ENCODE data around the gene TMEM255B. TPM values are rescaled to one million over a fixed set of nuclear protein-coding genes. Genes with fewer than 3 reads are reported as not detected.

The TMEM255B gene
- total RNA-seq, 2 experiments from 2014 or later: 1.0 to 1.2 TPM

DNA sequence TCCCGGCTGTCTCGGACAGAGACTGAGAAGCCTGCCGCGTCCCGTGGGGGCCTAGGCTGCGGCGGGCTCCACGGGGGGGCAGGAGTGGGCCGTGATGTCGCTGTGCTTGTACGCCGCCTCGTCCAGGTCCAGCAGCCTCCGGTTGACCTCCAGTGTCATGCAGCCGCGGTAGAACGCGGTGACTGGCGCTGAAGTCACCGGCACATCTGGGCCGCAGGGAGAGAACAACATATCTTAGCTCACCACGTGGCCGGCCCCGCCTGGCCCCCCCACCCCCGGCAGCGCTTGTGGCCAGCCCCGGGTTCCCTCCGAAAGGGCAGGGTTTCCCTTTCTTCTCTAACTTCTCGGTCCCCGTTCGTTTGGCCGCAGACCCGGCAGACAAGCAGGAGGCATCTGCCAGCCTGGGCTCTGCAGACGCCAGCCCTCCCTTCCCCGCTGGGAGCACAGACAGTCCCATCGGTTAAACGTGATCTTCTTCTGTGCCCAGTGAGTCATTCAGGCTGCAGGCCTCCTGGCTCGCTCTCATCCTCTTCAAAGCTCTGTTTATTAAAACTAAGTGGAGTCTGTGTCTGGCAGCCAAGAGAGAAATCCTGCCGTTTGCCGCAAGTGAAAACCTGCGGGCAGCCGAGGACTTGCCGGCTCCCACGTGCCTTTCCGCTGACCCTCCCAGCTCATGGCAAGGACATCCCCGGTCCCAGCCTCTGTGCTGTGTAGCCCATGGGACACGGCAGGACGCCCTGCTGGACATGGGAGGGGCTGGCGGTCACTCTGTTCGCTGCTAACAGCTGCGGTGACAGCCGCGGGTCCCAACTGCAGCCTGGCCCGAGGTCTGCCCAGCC is 62.0 kb downstream of the TMEM255B start:
- no peak for DNase-seq
- Mint-ChIP-seq H3K4me1 (ENCODE audit: low read depth) (peaks cover 15% of the 10 kb centered on the region), H3K36me3 (ENCODE audit: low read depth) (peaks cover 9% of the 10 kb centered on the region), H3K4me3 (no peak overlapping the region), H3K27me3 (no peaks in the 10 kb centered on the region), H3K27ac (no peak overlapping the region), H3K9me3 (no peaks in the 10 kb centered on the region)
- Histone ChIP-seq H3K36me3 (ENCODE audit: insufficient read depth, low read length) (no peaks in the 10 kb centered on the region), H3K27ac (ENCODE audit: low read depth in 1 of 2, low read length in 2 of 2) (no peak overlapping the region), H3K9me3 (ENCODE audit: control insufficient read depth in 1 of 2, insufficient read depth in 1 of 2, low read length in 2 of 2) (peaks cover 0 to 29% of the 10 kb centered on the region in 2 experiments), H3K27me3 (ENCODE audit: control insufficient read depth in 1 of 2, insufficient read depth in 2 of 2, low read length in 2 of 2) (no peaks in the 10 kb centered on the region), H3K4me1 (ENCODE audit: insufficient read depth, low read length) (peaks cover 11% of the 10 kb centered on the region), H3K4me3 (ENCODE audit: low read length) (no peak overlapping the region)
- ChIA-PET CTCF (no interaction called here), POLR2A (no interaction called here)
- ATAC-seq (ENCODE audit: poor library complexity): no peak
- intact Hi-C loops (cut with DNase I, micrococcal nuclease): no loop called here
- TF ChIP-seq, protein P1, sequence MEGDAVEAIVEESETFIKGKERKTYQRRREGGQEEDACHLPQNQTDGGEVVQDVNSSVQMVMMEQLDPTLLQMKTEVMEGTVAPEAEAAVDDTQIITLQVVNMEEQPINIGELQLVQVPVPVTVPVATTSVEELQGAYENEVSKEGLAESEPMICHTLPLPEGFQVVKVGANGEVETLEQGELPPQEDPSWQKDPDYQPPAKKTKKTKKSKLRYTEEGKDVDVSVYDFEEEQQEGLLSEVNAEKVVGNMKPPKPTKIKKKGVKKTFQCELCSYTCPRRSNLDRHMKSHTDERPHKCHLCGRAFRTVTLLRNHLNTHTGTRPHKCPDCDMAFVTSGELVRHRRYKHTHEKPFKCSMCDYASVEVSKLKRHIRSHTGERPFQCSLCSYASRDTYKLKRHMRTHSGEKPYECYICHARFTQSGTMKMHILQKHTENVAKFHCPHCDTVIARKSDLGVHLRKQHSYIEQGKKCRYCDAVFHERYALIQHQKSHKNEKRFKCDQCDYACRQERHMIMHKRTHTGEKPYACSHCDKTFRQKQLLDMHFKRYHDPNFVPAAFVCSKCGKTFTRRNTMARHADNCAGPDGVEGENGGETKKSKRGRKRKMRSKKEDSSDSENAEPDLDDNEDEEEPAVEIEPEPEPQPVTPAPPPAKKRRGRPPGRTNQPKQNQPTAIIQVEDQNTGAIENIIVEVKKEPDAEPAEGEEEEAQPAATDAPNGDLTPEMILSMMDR (IDR thresholded peaks at IDR 0.05): no peak

DNA sequence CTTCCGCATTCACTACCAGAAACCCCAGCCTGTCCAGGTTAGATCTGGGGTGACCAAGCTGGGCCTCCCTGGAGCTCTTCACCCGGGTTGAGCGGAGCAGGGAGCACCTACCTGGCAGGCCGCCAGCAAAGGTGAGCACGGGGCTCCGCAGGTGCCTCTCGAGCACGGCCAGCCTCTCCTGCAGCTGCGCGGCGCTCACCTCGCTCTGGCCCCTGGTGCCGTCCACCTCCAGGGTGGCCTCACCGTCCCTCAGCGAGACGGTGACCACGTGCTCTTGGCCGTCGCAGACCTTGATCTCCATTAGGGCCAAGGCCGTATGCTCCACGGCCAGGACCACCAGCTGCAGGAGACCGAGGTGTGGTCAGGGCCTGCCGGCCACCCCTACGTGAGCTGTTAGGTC is 62.8 kb downstream of the TMEM255B start:
- peaks cover 9% of the 10 kb centered on the region for H3K36me3 Mint-ChIP-seq (ENCODE audit: low read depth)
- no peak overlapping the region for H3K27ac Mint-ChIP-seq
- CTCF ChIA-PET: no interaction called here
- Histone ChIP-seq H3K4me1 (ENCODE audit: insufficient read depth, low read length) (peaks cover 3% of the 10 kb centered on the region), H3K27me3 (ENCODE audit: control insufficient read depth in 1 of 2, insufficient read depth in 2 of 2, low read length in 2 of 2) (no peaks in the 10 kb centered on the region), H3K4me3 (ENCODE audit: low read length) (no peak overlapping the region), H3K9me3 (ENCODE audit: control insufficient read depth in 1 of 2, insufficient read depth in 1 of 2, low read length in 2 of 2) (peaks cover 0 to 29% of the 10 kb centered on the region in 2 experiments), H3K36me3 (ENCODE audit: insufficient read depth, low read length) (no peaks in the 10 kb centered on the region), H3K27ac (ENCODE audit: low read depth in 1 of 2, low read length in 2 of 2) (no peak overlapping the region)
- TF ChIP-seq, protein P1 (IDR thresholded peaks at IDR 0.05): no peak
- DNase-seq (no peak), ATAC-seq (ENCODE audit: poor library complexity) (no peak)
- intact Hi-C loops (cut with DNase I, micrococcal nuclease): no loop called here
- no peak overlapping the region for H3K4me3 Mint-ChIP-seq
- POLR2A ChIA-PET: interaction anchor here (0.7 kb wide), 1 partner anchor 58 kb away, joined by 3 read pairs; no protein-coding TSS in a partner anchor
- H3K9me3 Mint-ChIP-seq: no peaks in the 10 kb centered on the region
- no peaks in the 10 kb centered on the region for H3K27me3 Mint-ChIP-seq
- H3K4me1 Mint-ChIP-seq (ENCODE audit: low read depth): peaks cover 9% of the 10 kb centered on the region

DNA sequence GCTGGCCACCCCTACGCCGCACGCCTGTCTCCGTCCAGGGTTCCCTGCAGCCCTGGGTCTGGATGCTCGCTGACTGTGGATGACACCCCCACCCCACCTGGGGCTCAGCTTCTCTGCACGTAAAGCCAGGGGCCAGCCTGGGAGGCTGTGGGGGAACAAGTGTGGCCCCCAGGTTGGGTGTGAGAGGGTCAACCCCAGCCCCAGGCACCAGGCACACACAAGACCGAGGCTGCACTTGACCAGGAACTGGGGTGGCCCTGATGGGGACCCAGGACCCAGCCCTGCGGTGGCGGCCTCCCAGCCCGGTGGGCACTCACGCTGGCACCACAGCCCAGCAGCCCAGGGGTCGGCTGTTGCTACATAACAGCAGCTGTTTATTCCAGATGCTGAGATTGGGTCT is 63.2 kb downstream of the TMEM255B start:
- CTCF ChIA-PET: no interaction called here
- Histone ChIP-seq H3K4me3 (ENCODE audit: low read length) (no peak overlapping the region), H3K4me1 (ENCODE audit: insufficient read depth, low read length) (no peaks in the 10 kb centered on the region), H3K36me3 (ENCODE audit: insufficient read depth, low read length) (no peaks in the 10 kb centered on the region), H3K9me3 (ENCODE audit: control insufficient read depth in 1 of 2, insufficient read depth in 1 of 2, low read length in 2 of 2) (peaks cover 0 to 29% of the 10 kb centered on the region in 2 experiments), H3K27me3 (ENCODE audit: control insufficient read depth in 1 of 2, insufficient read depth in 2 of 2, low read length in 2 of 2) (no peaks in the 10 kb centered on the region), H3K27ac (ENCODE audit: low read depth in 1 of 2, low read length in 2 of 2) (no peak overlapping the region)
- ATAC-seq (ENCODE audit: poor library complexity) (no peak), DNase-seq (no peak)
- intact Hi-C loops (cut with DNase I, micrococcal nuclease): no loop called here
- POLR2A ChIA-PET: interaction anchor here (0.7 kb wide), 1 partner anchor 57 kb away, joined by 3 read pairs; no protein-coding TSS in a partner anchor
- TF ChIP-seq, protein P1 (IDR thresholded peaks at IDR 0.05): no peak
- peaks cover 9% of the 10 kb centered on the region for H3K36me3 Mint-ChIP-seq (ENCODE audit: low read depth)
- no peaks in the 10 kb centered on the region for H3K9me3 Mint-ChIP-seq
- no peaks in the 10 kb centered on the region for H3K27me3 Mint-ChIP-seq
- peaks cover 5% of the 10 kb centered on the region for H3K4me1 Mint-ChIP-seq (ENCODE audit: low read depth)
- no peak overlapping the region for H3K27ac Mint-ChIP-seq
- H3K4me3 Mint-ChIP-seq: no peak overlapping the region

All from CD4-positive, alpha-beta T cell (primary cell).